GM23338 (cell line): Measurements from ENCODE around the gene MITF. TPM values are rescaled to one million over a fixed set of nuclear protein-coding genes. Genes with fewer than 3 reads are reported as not detected.

Experiments
- ATAC-seq: fragments of 200-7000 bp; cut with Tn5 transposase; 3 replicates; pipeline ENCODE4 v1.9.1; 2020
- DNase-seq: peaks from one replicate; pipeline ENCODE4 v3.0.0-alpha.2; 2015; ENCODE audit warnings: low spot score
- H2AFZ ChIP-seq: fragments of 200-600 bp; sonication (generic); 2 replicates; pipeline ENCODE4 v1.8.0; 2016; ENCODE audit warnings: antibody characterized with exemption, mild to moderate bottlenecking, moderate library complexity
- H3F3A ChIP-seq: fragments of 200-600 bp; sonication (generic); replicated peaks from 2 replicates; pipeline ENCODE4 v1.8.0; 2017; ENCODE audit warnings: antibody characterized with exemption, mixed run types, low read depth
- H3K27ac ChIP-seq: fragments of 200-600 bp; sonication (generic); 2 replicates; pipeline ENCODE4 v1.6.1; 2016; ENCODE audit warnings: low read depth
- H3K27me3 ChIP-seq: fragments of 200-600 bp; sonication (generic); 2 replicates; pipeline ENCODE4 v1.8.0; 2016; ENCODE audit warnings: mild to moderate bottlenecking, mixed run types, moderate library complexity; ENCODE audit not compliant: insufficient read depth
- H3K36me3 ChIP-seq: fragments of 200-600 bp; sonication (generic); 2 replicates; pipeline ENCODE4 v1.8.0; 2016; ENCODE audit warnings: mild to moderate bottlenecking; ENCODE audit not compliant: insufficient read depth
- H3K4me1 ChIP-seq: fragments of 200-600 bp; sonication (generic); 2 replicates; pipeline ENCODE4 v1.8.0; 2016; ENCODE audit warnings: mild to moderate bottlenecking, moderate library complexity; ENCODE audit not compliant: insufficient read depth
- H3K4me2 ChIP-seq: fragments of 200-600 bp; sonication (generic); 2 replicates; pipeline ENCODE4 v1.7.1; 2017; ENCODE audit warnings: mixed run types
- H3K4me3 ChIP-seq: fragments of 200-600 bp; sonication (generic); 2 replicates; pipeline ENCODE4 v1.6.1; 2016; ENCODE audit warnings: mixed run types
- H3K79me2 ChIP-seq: fragments of 200-600 bp; sonication (generic); replicated peaks from 2 replicates; pipeline ENCODE4 v1.8.0; 2017; ENCODE audit warnings: mild to moderate bottlenecking; ENCODE audit not compliant: insufficient read depth
- H3K9me2 ChIP-seq: fragments of 200-600 bp; sonication (generic); 2 replicates; pipeline ENCODE4 v1.8.0; 2017; ENCODE audit not compliant: insufficient read depth
- H4K20me1 ChIP-seq: fragments of 200-600 bp; sonication (generic); replicated peaks from 2 replicates; pipeline ENCODE4 v1.8.0; 2017; ENCODE audit warnings: mild to moderate bottlenecking; ENCODE audit not compliant: insufficient read depth
- H3K27ac Mint-ChIP-seq: 2 replicates; pipeline ENCODE4 v1.8.0; 2020; ENCODE audit warnings: inconsistent platforms, mild to moderate bottlenecking, moderate library complexity, mixed read lengths
- H3K27me3 Mint-ChIP-seq: 3 replicates; pipeline ENCODE4 v1.8.0; 2022; ENCODE audit warnings: low read depth, mild to moderate bottlenecking, moderate library complexity, mixed read lengths, inconsistent platforms; ENCODE audit not compliant: insufficient read depth, poor library complexity
- H3K36me3 Mint-ChIP-seq: 3 replicates; pipeline ENCODE4 v1.8.0; 2021; ENCODE audit warnings: low read depth, mild to moderate bottlenecking, inconsistent platforms, moderate library complexity, mixed read lengths
- H3K4me1 Mint-ChIP-seq: 3 replicates; pipeline ENCODE4 v1.8.0; 2020; ENCODE audit warnings: mild to moderate bottlenecking, inconsistent platforms, mixed read lengths
- H3K4me3 Mint-ChIP-seq: 3 replicates; pipeline ENCODE4 v1.8.0; 2021; ENCODE audit warnings: moderate library complexity, mild to moderate bottlenecking, inconsistent platforms, mixed read lengths
- H3K9me3 Mint-ChIP-seq: 3 replicates; pipeline ENCODE4 v1.8.0; 2020; ENCODE audit warnings: moderate library complexity, mild to moderate bottlenecking, inconsistent platforms, mixed read lengths
- CTCF ChIP-seq, 2 experiments: fragments of 200-600 bp in 1 of 2; sonication (generic) in 1 of 2; conservative IDR thresholded peaks; 2 replicates each; pipeline versions ENCODE4 v1.5.1 to v1.6.1; 2016 to 2017; ENCODE audit warnings: antibody characterized with exemption in 2 of 2, low read depth in 2 of 2, mild to moderate bottlenecking in 2 of 2, moderate library complexity in 1 of 2
- ETS1 ChIP-seq: IDR thresholded peaks from 2 replicates; pipeline ENCODE4 v1.6.1; 2016; ENCODE audit warnings: antibody characterized with exemption
- EZH2phosphoT487 ChIP-seq: fragments of 200-600 bp; sonication (generic); IDR thresholded peaks from one replicate; pipeline ENCODE4 v1.8.1; 2018; ENCODE audit warnings: antibody characterized with exemption; ENCODE audit not compliant: unreplicated experiment
- ZNF331 ChIP-seq: fragments of 250-450 bp; sonication (Bioruptor Pico); IDR thresholded peaks from 2 replicates; pipeline ENCODE4 v1.5.0; 2020; ENCODE audit warnings: low read depth, mild to moderate bottlenecking, moderate library complexity
- ZNF462 ChIP-seq: fragments of 250-450 bp; sonication (Bioruptor Pico); IDR thresholded peaks from 2 replicates; pipeline ENCODE4 v1.5.0; 2020; ENCODE audit warnings: mild to moderate bottlenecking, moderate library complexity
- polyA plus RNA-seq: library from polyadenylated mRNA; unstranded; fragments of >200 nt; fragmentation: Nextera tagmentation; extraction: Ambion mirVana; gene quantifications from 2 replicates; pipeline ENCODE4 v1.2.1, GENCODE V29; 2016
- total RNA-seq: library from RNA; depleted of rRNA; stranded (reverse); fragments of >200 nt; shearing (Covaris generic); gene quantifications from 2 replicates; pipeline ENCODE4 v1.2.3, GENCODE V29; 2014

The MITF gene
- total and polyA plus RNA-seq, 2 experiments from 2014 or later, result 1.9 to 2.4 TPM

DNA sequence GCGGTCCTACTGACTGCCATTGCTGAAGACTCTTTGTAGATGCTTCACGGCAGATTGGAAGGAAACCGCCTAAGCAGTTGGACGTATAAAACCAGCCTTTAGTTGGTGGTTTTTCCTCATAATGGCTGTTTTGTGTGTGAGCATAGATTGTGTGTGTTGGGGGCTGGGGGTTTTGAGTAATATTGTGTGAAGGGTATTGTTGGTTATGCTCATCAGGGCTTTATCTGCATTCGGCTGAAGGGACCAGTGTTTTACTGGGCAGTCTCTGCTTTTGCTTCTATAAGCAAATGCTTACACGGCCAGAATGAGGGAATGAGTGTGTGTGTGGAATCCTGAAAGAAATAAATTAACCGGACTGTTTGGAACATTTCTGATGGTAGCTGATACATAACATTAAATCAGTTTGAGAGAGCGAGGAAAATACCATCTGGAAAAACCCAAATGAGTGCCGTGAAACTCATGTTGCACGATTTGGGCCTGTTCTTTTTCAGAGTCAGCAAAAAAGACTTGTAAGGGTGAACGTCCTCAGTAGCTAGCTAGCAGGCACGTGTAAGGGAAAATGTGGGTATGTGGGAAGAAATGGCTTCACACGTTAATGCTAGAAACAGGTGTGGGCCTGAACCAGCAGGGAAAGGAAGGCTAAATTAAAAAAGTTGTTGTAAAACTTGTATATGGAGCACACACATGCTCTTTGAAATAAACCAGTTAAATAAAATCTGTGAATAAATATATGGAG, 1.9 kb downstream of the MITF start:
- no peaks in the 10 kb centered on the region for H3K36me3 Mint-ChIP-seq
- peak overlapping the region; percentile 86; the same call in 2 of the 3 replicates for H3K4me3 Mint-ChIP-seq
- Histone ChIP-seq H4K20me1 (no peaks in the 10 kb centered on the region), H3K27me3 (peaks cover 43% of the 10 kb centered on the region), H3K79me2 (no peaks in the 10 kb centered on the region), H3K4me1 (peaks cover 12% of the 10 kb centered on the region; the same call in 1 of the 2 replicates), H3K27ac (no peak overlapping the region), H3K4me3 (no peak overlapping the region), H3F3A (no peaks in the 10 kb centered on the region), H3K36me3 (no peaks in the 10 kb centered on the region), H3K4me2 (peak overlapping the region; percentile 87), H3K9me2 (no peaks in the 10 kb centered on the region), H2AFZ (peak overlapping the region; percentile 100; the same call in 1 of the 2 replicates)
- peaks cover 2% of the 10 kb centered on the region for H3K27me3 Mint-ChIP-seq
- TF ChIP-seq ETS1 (no peak), CTCF (conservative IDR thresholded peaks at IDR 0.05; ENCODE audit: low read depth in 2 of 2) (no peak), ZNF331 (CRISPR knock-in tag) (no peak), ZNF462 (no peak), EZH2phosphoT487 (no peak)
- ATAC-seq (no peak), DNase-seq (no peak)
- H3K4me1 Mint-ChIP-seq, result peaks cover 26% of the 10 kb centered on the region
- no peaks in the 10 kb centered on the region; the same call in 2 of the 3 replicates for H3K9me3 Mint-ChIP-seq
- H3K27ac Mint-ChIP-seq, result no peak overlapping the region
